GM11168 (cell line): Measurements from ENCODE around the gene KIF2A.

Experiments
- in situ Hi-C: fragments of 300-500 bp; cut with MboI; formaldehyde crosslinking; loops from one replicate; pipeline ENCODE4 v1.12.0; 2022; ENCODE audit warnings: low sequenced_read_pairs; ENCODE audit not compliant: unreplicated experiment

KIF2A gene

DNA sequence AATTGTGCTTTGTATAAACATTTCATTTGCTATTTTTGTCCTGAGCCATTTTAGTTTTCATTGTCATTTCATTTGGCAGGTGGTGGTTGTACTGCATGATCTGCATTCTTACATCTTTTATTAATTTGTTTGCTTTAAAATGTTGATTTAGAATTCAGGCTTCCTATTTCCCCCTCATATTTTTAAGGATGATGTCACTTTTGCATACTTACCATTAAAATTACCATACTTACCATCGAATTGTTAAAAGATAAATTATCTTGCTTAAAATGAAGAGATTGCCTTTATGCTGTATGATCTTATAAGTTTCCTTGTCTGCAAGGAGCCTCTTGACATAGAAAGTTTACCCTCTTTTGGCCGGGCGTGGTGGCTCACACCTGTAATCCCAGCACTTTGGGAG is 66.6 kb downstream of the KIF2A start:
- in situ Hi-C loops: no loop called here

DNA sequence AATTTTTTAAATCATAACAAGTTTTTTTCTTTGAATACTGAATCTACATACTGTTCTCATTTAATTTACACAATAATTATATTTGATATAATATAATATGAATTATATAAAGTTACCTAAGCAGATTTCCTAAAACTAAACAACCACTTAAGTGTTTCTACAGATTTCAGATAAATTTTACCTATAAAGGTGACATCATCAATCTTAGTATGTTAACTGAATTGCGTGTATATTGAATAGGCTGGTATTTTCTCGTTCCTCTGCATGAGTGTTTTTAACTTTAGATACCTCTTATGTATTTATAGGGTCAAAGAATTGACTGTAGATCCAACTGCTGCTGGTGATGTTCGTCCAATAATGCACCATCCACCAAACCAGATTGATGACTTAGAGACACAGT is 67.4 kb downstream of the KIF2A start:
- in situ Hi-C loops: no loop called here

- in situ Hi-C loops: no loop called here
These were observed 68.1 kb downstream of the KIF2A start for GRCh38 chr5:62374090-62374489.

DNA sequence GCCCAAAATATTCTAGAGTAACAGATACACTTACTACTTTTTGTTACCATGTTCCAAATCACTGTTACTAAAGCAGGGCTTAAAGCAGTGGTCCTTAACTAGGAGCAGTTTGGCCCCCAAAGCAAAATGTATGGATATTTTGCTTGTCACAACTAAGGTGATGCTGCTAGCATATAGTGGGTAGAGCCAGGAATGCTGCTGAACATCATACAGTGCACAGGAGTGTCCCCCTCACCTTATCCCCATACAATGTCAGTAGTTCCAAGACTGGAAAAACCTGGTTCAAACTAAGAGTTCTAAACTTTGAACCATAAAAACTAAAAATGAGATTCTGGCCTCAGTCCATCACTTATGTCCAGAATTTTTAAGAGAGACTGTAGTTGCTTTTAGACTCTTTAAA is 69.6 kb downstream of the KIF2A start:
- in situ Hi-C loops: no loop called here

DNA sequence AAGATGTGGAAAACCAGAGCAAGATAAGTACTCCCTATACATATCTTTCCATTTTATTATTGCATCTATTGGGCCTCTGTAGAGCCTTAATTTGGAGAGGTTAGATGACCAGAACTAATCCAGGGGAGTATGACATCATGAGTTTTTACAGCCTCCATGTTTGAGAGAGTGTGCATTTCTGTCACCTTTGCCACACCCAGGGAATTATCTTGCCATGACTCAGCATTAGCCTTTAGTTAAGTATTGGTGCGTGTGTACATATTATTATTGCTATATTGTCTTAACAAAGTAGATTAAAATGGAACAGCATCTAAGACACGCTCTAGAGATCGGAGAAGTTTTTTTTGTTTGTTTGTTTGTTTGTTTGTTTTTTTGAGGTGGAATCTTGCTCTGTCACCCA is 70.1 kb downstream of the KIF2A start:
- in situ Hi-C loops: no loop called here

- in situ Hi-C loops: no loop called here
These were observed 79.1 kb downstream of the KIF2A start for GRCh38 chr5:62385131-62385530.

DNA sequence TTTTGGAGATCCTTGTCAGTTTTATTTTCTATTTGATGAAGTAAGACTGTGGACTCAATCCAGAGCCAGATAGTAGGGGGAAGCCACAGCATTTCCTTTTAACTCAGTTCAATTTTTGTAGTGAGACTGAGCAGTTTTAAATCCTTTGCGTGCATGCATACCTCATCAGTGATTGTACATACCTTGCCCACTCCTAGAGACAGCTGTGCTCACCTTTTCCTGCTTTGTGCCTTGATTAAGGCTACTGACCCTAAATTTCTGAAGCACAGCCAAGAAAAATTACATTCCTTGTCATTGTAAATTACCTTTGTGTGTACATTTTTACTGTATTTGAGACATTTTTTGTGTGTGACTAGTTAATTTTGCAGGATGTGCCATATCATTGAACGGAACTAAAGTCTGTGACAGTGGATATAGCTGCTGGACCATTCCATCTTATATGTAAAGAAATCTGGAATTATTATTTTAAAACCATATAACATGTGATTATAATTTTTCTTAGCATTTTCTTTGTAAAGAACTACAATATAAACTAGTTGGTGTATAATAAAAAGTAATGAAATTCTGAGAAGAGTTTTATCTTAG is 79.9 kb downstream of the KIF2A start:
- in situ Hi-C loops: no loop called here

DNA sequence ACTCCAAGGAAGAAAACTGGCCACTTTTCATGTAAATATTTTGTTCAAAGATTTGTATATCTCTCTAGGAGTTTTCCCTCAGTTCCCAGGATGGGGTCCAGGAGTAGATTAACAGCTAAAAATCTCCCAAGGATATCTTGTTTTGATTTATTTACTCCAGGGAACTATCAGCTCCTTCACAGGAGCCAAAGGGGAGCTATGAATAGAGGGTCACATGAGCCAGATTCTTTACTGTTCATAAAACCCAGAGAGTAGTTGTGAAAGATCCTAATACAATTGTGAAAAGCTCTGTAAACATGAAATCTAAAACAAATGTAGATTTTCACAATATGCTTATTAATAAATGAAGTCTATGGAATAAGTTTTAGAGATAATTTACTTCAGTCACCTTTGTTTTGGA is 80.8 kb downstream of the KIF2A start:
- in situ Hi-C loops: no loop called here

DNA sequence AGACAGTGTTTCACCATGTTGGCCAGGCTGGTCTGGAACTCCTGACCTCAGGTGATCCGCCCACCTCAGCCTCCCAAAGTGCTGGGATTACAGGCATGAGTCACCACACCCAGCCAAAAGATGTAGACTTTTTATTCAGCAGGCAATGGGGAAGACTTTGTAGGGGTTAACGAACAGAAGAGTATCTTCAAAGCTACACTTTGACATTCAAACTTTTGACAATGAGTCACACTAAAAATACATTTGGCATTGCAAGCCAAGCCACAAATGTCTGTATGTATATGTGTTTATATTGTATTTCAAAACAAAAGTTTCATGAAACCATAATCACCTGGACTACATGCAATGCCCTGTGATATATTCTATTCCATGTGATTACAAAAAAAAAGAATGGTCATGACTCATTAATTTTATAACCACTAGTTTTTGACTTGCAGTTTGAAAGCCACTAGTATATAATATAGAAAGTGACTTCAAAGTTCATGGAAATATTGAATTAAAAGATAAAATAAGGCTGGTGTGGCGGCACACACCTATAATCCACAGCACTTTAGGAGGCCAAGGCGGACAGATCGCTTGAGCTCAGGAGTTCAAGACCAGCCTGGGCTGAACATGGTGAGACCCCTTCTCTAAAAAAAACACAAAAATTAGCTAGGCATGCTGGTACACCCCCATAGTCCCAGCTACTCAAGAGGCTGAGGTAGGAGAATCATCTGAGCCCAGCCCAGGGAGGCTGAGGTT is 89.4 kb downstream of the KIF2A start:
- in situ Hi-C loops: no loop called here

GRCh38 chr5:62403411-62404250 is 97.6 kb downstream of the KIF2A start, which contains the start of gene DIMT1:
TSS of gene DIMT1 (minus strand) at chr5:62403905. CDS start at chr5:62403772, 133 bp downstream.
- in situ Hi-C loops: no loop called here

- in situ Hi-C loops: no loop called here
These were observed 106.7 kb downstream of the KIF2A start, which contains the start of gene IPO11 for GRCh38 chr5:62412549-62413329. TSS of gene IPO11 (plus strand) at chr5:62412763. CDS start at chr5:62437280, 24,517 bp downstream.

- in situ Hi-C loops: no loop called here
These were observed 107.7 kb downstream of the KIF2A start for GRCh38 chr5:62413711-62414110.

DNA sequence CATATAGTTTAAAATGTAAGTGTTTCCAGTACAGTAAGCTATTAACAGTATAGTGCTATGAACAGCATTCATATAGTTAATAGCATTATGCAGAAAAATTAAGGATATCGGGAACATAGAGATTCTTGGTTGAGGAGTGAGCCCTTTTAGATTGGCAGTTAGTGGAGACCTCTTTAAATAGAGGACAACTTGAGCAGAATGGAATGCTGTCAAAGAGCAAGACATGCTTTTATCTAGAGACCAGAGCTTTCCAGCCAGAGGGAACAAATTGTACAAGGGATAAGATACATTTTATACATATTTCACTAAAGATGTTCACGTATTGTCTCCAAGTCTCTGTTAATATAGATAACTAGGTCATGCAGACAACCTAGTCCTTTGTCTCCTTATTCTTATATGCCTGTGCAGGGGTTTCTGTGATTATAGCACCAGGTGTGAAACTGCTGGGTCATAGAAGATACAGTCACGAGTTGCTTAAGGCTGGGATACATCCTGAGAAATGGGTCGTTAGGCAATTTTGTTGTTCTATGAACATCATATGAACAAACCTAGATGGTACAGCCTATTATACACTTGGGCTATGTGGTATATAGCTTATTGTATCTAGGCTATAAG is 112.6 kb downstream of the KIF2A start:
- in situ Hi-C loops: no loop called here

- in situ Hi-C loops: no loop called here
These were observed 113.6 kb downstream of the KIF2A start for GRCh38 chr5:62419609-62420008.

DNA sequence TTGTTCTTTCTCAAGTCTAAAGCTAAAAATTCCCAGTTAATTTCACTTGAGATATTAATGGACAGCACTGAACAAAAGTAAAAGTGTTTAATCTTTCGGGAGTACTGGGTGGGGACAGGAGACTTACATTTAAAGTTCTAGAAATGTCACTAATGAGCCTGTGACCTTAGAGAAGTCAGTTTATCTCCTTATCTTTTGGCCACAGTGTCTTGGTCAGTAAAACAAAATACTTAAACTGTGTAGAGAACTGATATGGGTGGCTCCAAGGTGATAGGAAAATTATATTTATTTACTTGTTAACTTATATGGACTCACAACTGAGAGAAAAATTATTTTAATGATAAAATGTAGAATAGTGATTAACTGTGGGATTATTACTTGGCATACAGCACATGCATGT is 115.4 kb downstream of the KIF2A start:
- in situ Hi-C loops: no loop called here

GRCh38 chr5:62424763-62425162 is 118.8 kb downstream of the KIF2A start:
- in situ Hi-C loops: no loop called here

DNA sequence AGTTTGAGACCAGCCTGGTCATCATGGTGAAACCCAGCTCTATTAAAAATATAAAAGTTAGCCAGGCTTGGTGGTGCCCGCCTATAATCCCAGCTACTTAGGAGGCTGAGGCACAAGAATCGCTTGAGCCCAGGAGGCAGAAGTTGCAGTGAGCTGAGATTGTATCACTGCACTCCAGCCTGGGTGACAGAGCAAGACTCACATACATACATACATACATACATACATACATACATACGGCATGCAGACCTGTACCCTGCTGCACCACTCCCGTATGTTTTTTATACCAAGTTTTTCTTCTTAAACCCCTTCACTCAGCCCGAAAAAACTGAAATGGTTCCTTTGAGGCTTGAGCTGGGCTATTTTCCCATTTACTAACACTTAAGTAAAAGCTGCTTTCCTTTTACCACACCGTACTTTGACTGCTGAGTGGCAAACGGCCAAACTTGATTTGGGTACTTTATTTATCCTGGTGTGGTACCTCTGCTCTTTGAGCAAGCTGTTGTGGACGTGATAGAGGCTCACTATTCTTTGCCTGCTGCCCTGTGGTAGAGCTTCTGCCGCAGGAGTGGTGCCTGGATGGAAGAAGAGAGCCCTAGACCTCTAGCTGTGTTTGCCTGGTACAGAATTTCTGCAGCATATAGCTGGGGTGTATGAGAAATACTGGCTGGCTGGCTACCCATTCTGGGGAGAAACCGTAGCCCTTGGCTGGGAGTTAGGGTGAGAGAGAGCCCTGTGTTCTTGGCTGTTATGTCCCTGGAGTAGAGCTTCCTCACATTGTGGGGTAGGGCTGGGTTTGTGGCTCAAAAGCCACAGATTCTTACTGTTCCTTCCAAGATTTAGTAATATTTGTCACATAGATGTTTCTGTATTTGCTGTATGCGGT is 126.0 kb downstream of the KIF2A start:
- in situ Hi-C loops: no loop called here

DNA sequence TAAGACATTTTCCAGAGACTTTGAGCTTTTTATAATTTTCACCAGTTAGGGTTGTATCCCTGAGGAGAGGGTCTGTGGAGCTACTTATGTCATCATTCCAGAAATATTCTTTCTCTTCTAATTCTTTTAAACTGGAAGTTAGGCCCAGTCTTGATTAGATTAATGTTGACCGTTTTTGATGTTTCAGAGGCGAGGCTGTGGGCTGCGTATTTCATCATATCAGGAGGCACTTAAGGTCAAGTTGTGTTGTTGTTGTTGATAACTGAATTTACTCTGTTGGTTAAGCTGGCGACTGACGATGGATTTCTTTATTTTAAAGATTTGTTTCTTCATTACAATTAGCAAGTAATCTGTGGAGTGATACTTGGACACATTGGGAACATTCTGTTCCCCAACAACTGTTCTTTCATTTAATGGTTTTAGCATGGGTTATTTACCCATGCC is 126.6 kb downstream of the KIF2A start:
- in situ Hi-C loops: no loop called here
